ENCODE data around the gene RBKS.
"Not testable (repeated sequence)": the region's sequence is repeated elsewhere in the genome, so short reads cannot be mapped to it uniquely, and the experiment has no call there.

RBKS gene

GRCh38 chr2:27888790-27889189 lies 1.4 kb downstream of the RBKS start:
- no peak for DNase-seq (ENCODE audit: low read depth)
- in situ Hi-C loops (cut with HindIII; ENCODE audit: low sequenced_read_pairs): no loop called here
- H3K4me3 ChIP-seq (ENCODE audit: low read depth, low read length): no peak overlapping the region
- no peak for TF ChIP-seq CTCF (IDR thresholded peaks at IDR 0.05; ENCODE audit: low read depth, low read length, missing control alignments)

GRCh38 chr2:27887830-27888229 lies 2.4 kb downstream of the RBKS start:
- TF ChIP-seq CTCF (IDR thresholded peaks at IDR 0.05; ENCODE audit: low read depth, low read length, missing control alignments): no peak
- in situ Hi-C loops (cut with HindIII; ENCODE audit: low sequenced_read_pairs): no loop called here
- no peak for DNase-seq (ENCODE audit: low read depth)
- no peak overlapping the region for H3K4me3 ChIP-seq (ENCODE audit: low read depth, low read length)

GRCh38 chr2:27887111-27887510 lies 3.1 kb downstream of the RBKS start:
- DNase-seq (ENCODE audit: low read depth): no peak
- in situ Hi-C loops (cut with HindIII; ENCODE audit: low sequenced_read_pairs): no loop called here
- no peak for TF ChIP-seq CTCF (IDR thresholded peaks at IDR 0.05; ENCODE audit: low read depth, low read length, missing control alignments)

GRCh38 chr2:27886322-27886721 lies 3.9 kb downstream of the RBKS start:
- TF ChIP-seq CTCF (IDR thresholded peaks at IDR 0.05; ENCODE audit: low read depth, low read length, missing control alignments): no peak
- in situ Hi-C loops (cut with HindIII; ENCODE audit: low sequenced_read_pairs): no loop called here
- DNase-seq (ENCODE audit: low read depth): no peak
- H3K4me3 ChIP-seq (ENCODE audit: low read depth, low read length): no peak overlapping the region

More at GRCh38 chr2:27887111-27887510, 3.1 kb downstream of the RBKS start:
- no peak overlapping the region for H3K4me3 ChIP-seq (ENCODE audit: low read depth, low read length)

GRCh38 chr2:27885661-27886060 lies 4.5 kb downstream of the RBKS start:
- no peak for TF ChIP-seq CTCF (IDR thresholded peaks at IDR 0.05; ENCODE audit: low read depth, low read length, missing control alignments)
- no peak overlapping the region for H3K4me3 ChIP-seq (ENCODE audit: low read depth, low read length)
- DNase-seq (ENCODE audit: low read depth): no peak
- in situ Hi-C loops (cut with HindIII; ENCODE audit: low sequenced_read_pairs): no loop called here

GRCh38 chr2:27885234-27885633 lies 5.0 kb downstream of the RBKS start:
- in situ Hi-C loops (cut with HindIII; ENCODE audit: low sequenced_read_pairs): no loop called here
- no peak for TF ChIP-seq CTCF (IDR thresholded peaks at IDR 0.05; ENCODE audit: low read depth, low read length, missing control alignments)
- H3K4me3 ChIP-seq (ENCODE audit: low read depth, low read length): no peak overlapping the region
- DNase-seq (ENCODE audit: low read depth): no peak

GRCh38 chr2:27884601-27885000 lies 5.6 kb downstream of the RBKS start:
- no peak for TF ChIP-seq CTCF (IDR thresholded peaks at IDR 0.05; ENCODE audit: low read depth, low read length, missing control alignments)
- no peak overlapping the region for H3K4me3 ChIP-seq (ENCODE audit: low read depth, low read length)
- no peak for DNase-seq (ENCODE audit: low read depth)
- in situ Hi-C loops (cut with HindIII; ENCODE audit: low sequenced_read_pairs): no loop called here

- H3K4me3 ChIP-seq (ENCODE audit: low read depth, low read length); DNase-seq (ENCODE audit: low read depth); in situ Hi-C loops (cut with HindIII; ENCODE audit: low sequenced_read_pairs): not testable (repeated sequence)
These were observed 7.6 kb downstream of the RBKS start for GRCh38 chr2:27882584-27882922.

- in situ Hi-C loops (cut with HindIII; ENCODE audit: low sequenced_read_pairs); DNase-seq (ENCODE audit: low read depth); H3K4me3 ChIP-seq (ENCODE audit: low read depth, low read length): not testable (repeated sequence)
These were observed 8.2 kb downstream of the RBKS start for GRCh38 chr2:27881815-27882583.
